Keratinocyte (primary cell): Measurements from ENCODE around the gene KDM1B. TPM values are rescaled to one million over a fixed set of nuclear protein-coding genes. Genes with fewer than 3 reads are reported as not detected.

Source experiments
- DNase-seq: peaks from one replicate; pipeline ENCODE4 v3.0.0-alpha.2; 2011; ENCODE audit warnings: low read depth, missing footprints, low spot score
- FAIRE-seq: peaks from 2 replicates; lab custom pipeline; 2011; peaks lifted over from hg19 to GRCh38; lab: Jason Lieb, UNC
- H2AFZ ChIP-seq: 2 replicates; pipeline ENCODE4 v1.6.0; 2012; ENCODE audit warnings: low read length, control low read depth, inconsistent platforms; ENCODE audit not compliant: control insufficient read depth
- H3K27ac ChIP-seq: 2 replicates; pipeline ENCODE4 v1.5.1; 2011; ENCODE audit warnings: low read length; ENCODE audit not compliant: control insufficient read depth, insufficient read depth
- H3K27me3 ChIP-seq: 3 replicates; pipeline ENCODE4 v1.6.0; 2011; ENCODE audit warnings: low read length; ENCODE audit not compliant: control insufficient read depth, insufficient read depth; ENCODE audit errors: extremely low read depth
- H3K36me3 ChIP-seq, 2 experiments: 2 replicates in 1 of 2; 3 replicates in 1 of 2; pipeline ENCODE4 v1.5.1; 2011; ENCODE audit warnings: low read length in 2 of 2, mild to moderate bottlenecking in 1 of 2; ENCODE audit not compliant: control insufficient read depth in 2 of 2, insufficient read depth in 2 of 2; ENCODE audit errors: extremely low read depth in 1 of 2
- H3K4me1 ChIP-seq: 3 replicates; pipeline ENCODE4 v1.5.1; 2011; ENCODE audit warnings: low read length; ENCODE audit not compliant: control insufficient read depth, insufficient read depth; ENCODE audit errors: extremely low read depth
- H3K4me2 ChIP-seq: 3 replicates; pipeline ENCODE4 v1.6.0; 2011; ENCODE audit warnings: low read depth, low read length; ENCODE audit not compliant: control insufficient read depth, insufficient read depth; ENCODE audit errors: extremely low read depth
- H3K4me3 ChIP-seq, 3 experiments: fragments of 200-600 bp in 1 of 3; sonication (generic) in 1 of 3; 2 replicates in 2 of 3; 3 replicates in 1 of 3; pipeline ENCODE4 v1.5.1; 2011 to 2016; ENCODE audit warnings: low read length in 3 of 3, mild to moderate bottlenecking in 3 of 3, control low read depth in 2 of 3, inconsistent platforms in 1 of 3, low read depth in 1 of 3, mixed read lengths in 1 of 3, mixed run types in 1 of 3, moderate library complexity in 1 of 3; ENCODE audit not compliant: control insufficient read depth in 2 of 3, insufficient read depth in 2 of 3; ENCODE audit errors: extremely low read depth in 1 of 3
- H3K79me2 ChIP-seq: 2 replicates; pipeline ENCODE4 v1.6.0; 2012; ENCODE audit warnings: low read length; ENCODE audit not compliant: control insufficient read depth, insufficient read depth
- H3K9ac ChIP-seq: 3 replicates; pipeline ENCODE4 v1.6.0; 2011; ENCODE audit warnings: low read length; ENCODE audit not compliant: control insufficient read depth, insufficient read depth; ENCODE audit errors: extremely low read depth
- H3K9me1 ChIP-seq: 3 replicates; pipeline ENCODE4 v1.6.0; 2011; ENCODE audit warnings: low read length; ENCODE audit not compliant: control insufficient read depth, insufficient read depth; ENCODE audit errors: extremely low read depth
- H3K9me3 ChIP-seq: 2 replicates; pipeline ENCODE4 v1.5.1; 2012; ENCODE audit warnings: low read depth, low read length; ENCODE audit not compliant: control insufficient read depth
- H4K20me1 ChIP-seq: 3 replicates; pipeline ENCODE4 v1.6.0; 2011; ENCODE audit warnings: low read length; ENCODE audit not compliant: control insufficient read depth, insufficient read depth; ENCODE audit errors: extremely low read depth
- EZH2 ChIP-seq: IDR thresholded peaks from one replicate; pipeline ENCODE4 v1.6.1; 2012; ENCODE audit warnings: inconsistent platforms, mild to moderate bottlenecking, low read length, moderate library complexity
- dilution Hi-C: fragments of 300-500 bp; cut with MboI; formaldehyde crosslinking; loops from one replicate; pipeline ENCODE4 v1.7.0; 2020; ENCODE audit warnings: low sequenced_read_pairs; ENCODE audit not compliant: extremely low pct_ligation_motif_present
- polyA plus RNA-seq, 5 experiments: library from polyadenylated mRNA; depleted of rRNA in 3 of 5; stranded (reverse) in 3 of 5; stranded (forward) in 1 of 5; unstranded in 1 of 5; fragments of >200 nt; gene quantifications; 1 replicate in 1 of 5; 2 replicates in 3 of 5; 3 replicates in 1 of 5; pipeline versions ENCODE4 v1.2.1 to v1.2.3, GENCODE V29; 2011 to 2012; ENCODE audit warnings: missing spikeins in 2 of 5, low read depth in 1 of 5, low replicate concordance in 1 of 5
- TF ChIP-seq, protein P1 (sequence below), 3 experiments: IDR thresholded peaks in 1 of 3; conservative IDR thresholded peaks in 1 of 3; optimal IDR thresholded peaks in 1 of 3; 2 replicates in 2 of 3; 3 replicates in 1 of 3; pipeline versions ENCODE3 to v1.5.1; 2011; ENCODE audit warnings: low read length in 3 of 3, mild to moderate bottlenecking in 3 of 3, moderate library complexity in 2 of 3, control low read depth in 1 of 3, inconsistent platforms in 1 of 3; ENCODE audit not compliant: insufficient read depth in 2 of 3; ENCODE audit errors: extremely low read depth in 1 of 3

Gene KDM1B
- polyA plus RNA-seq, 1 donor (not counting 4 experiments of a cell fraction or from before 2014, with no cell fraction given), result 32.7 TPM

DNA sequence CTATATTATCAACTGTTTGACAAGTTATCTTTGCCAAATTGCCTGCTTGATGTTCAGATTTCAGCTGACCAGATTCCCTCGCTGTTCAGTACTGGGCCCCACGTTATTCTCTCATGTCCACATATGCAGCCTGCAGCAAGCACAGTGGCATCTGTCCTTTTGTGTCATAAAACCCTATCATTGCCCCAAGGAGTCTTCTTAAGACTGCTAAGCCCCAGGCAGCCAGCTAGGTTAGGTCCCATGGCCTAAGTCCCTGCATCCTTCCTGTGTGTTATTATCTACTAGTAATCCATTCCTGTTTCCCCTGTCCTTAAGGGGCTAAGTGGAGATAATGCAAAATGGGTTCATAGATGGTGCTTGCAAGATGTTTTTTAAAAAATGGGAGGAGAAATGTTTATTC, 7.2 kb downstream of the KDM1B start:
- no peak for FAIRE-seq
- peaks cover 6 to 11% of the 10 kb centered on the region in 2 experiments for H3K36me3 ChIP-seq
- no peaks in the 10 kb centered on the region for H3K9me1 ChIP-seq
- H2AFZ ChIP-seq, result no peak overlapping the region
- dilution Hi-C loops, result no loop called here
- peaks cover 3% of the 10 kb centered on the region for H3K4me1 ChIP-seq
- no peaks in the 10 kb centered on the region for H4K20me1 ChIP-seq
- no peak overlapping the region for H3K9ac ChIP-seq
- H3K4me3 ChIP-seq, result no peak overlapping the region
- H3K9me3 ChIP-seq, result no peaks in the 10 kb centered on the region
- no peak overlapping the region for H3K27ac ChIP-seq
- H3K79me2 ChIP-seq, result no peaks in the 10 kb centered on the region
- no peak for DNase-seq
- no peaks in the 10 kb centered on the region for H3K27me3 ChIP-seq
- TF ChIP-seq, protein P1, sequence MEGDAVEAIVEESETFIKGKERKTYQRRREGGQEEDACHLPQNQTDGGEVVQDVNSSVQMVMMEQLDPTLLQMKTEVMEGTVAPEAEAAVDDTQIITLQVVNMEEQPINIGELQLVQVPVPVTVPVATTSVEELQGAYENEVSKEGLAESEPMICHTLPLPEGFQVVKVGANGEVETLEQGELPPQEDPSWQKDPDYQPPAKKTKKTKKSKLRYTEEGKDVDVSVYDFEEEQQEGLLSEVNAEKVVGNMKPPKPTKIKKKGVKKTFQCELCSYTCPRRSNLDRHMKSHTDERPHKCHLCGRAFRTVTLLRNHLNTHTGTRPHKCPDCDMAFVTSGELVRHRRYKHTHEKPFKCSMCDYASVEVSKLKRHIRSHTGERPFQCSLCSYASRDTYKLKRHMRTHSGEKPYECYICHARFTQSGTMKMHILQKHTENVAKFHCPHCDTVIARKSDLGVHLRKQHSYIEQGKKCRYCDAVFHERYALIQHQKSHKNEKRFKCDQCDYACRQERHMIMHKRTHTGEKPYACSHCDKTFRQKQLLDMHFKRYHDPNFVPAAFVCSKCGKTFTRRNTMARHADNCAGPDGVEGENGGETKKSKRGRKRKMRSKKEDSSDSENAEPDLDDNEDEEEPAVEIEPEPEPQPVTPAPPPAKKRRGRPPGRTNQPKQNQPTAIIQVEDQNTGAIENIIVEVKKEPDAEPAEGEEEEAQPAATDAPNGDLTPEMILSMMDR (optimal IDR thresholded peaks at IDR 0.05 in 1 of 3, IDR thresholded peaks at IDR 0.05 in 1 of 3, conservative IDR thresholded peaks at IDR 0.05 in 1 of 3; ENCODE audit: extremely low read depth in 1 of 3, insufficient read depth in 2 of 3, low read length in 3 of 3), result no peak
- TF ChIP-seq EZH2, result no peak
- H3K4me2 ChIP-seq, result no peak overlapping the region

DNA sequence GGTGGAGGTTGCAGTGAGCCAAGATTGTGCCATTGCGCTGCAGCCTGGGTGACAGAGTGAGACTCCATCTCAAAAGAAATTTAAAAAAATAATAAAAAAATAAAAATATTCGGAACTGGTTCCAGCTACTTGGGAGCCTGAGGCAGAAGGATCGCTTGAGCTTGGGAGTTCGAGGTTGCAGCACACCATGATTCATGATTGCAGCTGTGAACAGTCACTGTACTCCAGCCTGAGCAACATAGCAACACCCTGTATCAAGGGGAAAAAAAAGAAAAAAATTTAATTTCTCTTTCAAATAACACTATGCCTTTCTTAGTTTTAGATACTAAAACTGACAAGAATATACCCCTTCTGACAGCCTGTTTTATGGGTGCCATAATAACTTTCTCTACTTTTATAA, 10.5 kb downstream of the KDM1B start:
- Histone ChIP-seq H3K9ac (no peak overlapping the region), H3K79me2 (no peaks in the 10 kb centered on the region), H4K20me1 (no peaks in the 10 kb centered on the region), H3K4me3 (no peak overlapping the region), H3K9me3 (no peaks in the 10 kb centered on the region), H2AFZ (no peak overlapping the region), H3K9me1 (no peaks in the 10 kb centered on the region), H3K4me2 (no peak overlapping the region), H3K27me3 (no peaks in the 10 kb centered on the region), H3K4me1 (peaks cover 3% of the 10 kb centered on the region), H3K27ac (no peak overlapping the region), H3K36me3 (peaks cover 8 to 11% of the 10 kb centered on the region in 2 experiments)
- TF ChIP-seq, protein P1 (optimal IDR thresholded peaks at IDR 0.05 in 1 of 3, IDR thresholded peaks at IDR 0.05 in 1 of 3, conservative IDR thresholded peaks at IDR 0.05 in 1 of 3; ENCODE audit: extremely low read depth in 1 of 3, insufficient read depth in 2 of 3, low read length in 3 of 3), result no peak
- no peak for TF ChIP-seq EZH2
- no peak for DNase-seq
- FAIRE-seq, result no peak
- dilution Hi-C loops, result no loop called here
